ENCODE measurements around the gene ZNF491. TPM values are rescaled to one million over a fixed set of nuclear protein-coding genes. Genes with fewer than 3 reads are reported as not detected.

ZNF491 gene
- total and polyA plus RNA-seq, 2 of the 8 experiments (the other 6 are each of a cell fraction or from before 2014, with no cell fraction given), result 0.18 to 0.78 TPM

DNA sequence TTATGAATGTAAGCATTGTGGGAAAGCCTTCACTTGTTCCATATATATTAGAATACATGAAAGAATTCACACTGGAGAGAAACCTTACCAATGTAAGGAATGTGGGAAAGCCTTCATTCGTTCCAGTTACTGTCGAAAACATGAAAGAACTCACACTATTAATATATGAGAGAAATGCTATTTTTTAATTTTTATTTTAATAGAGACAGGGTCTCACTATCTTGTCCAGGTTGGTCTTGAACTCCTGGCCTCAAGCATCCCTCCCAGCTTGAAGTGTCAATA, 8.7 kb downstream of the ZNF491 start:
- no peak overlapping the region for H2BK20ac ChIP-seq (ENCODE audit: low read length)
- no peaks in the 10 kb centered on the region for H3K79me2 ChIP-seq (ENCODE audit: control insufficient read depth in 1 of 2, insufficient read depth in 2 of 2, low read length in 2 of 2)
- POLR2A ChIA-PET (ENCODE audit: partially characterized antibody), result no interaction called here
- no peaks in the 10 kb centered on the region for H3K23me2 ChIP-seq (ENCODE audit: low read depth, low read length)
- H4K20me1 ChIP-seq (replicated peaks in 1 of 2; ENCODE audit: control insufficient read depth in 1 of 2, insufficient read depth in 2 of 2, low read length in 2 of 2), result no peaks in the 10 kb centered on the region
- H3K79me1 ChIP-seq (ENCODE audit: low read depth, low read length), result no peaks in the 10 kb centered on the region
- no peak overlapping the region for H3K27ac ChIP-seq (ENCODE audit: low read depth, low read length)
- H4K5ac ChIP-seq (ENCODE audit: insufficient read length, low read depth, low read length), result no peak overlapping the region
- H2AFZ ChIP-seq (ENCODE audit: low read length), result no peak overlapping the region
- H3K4ac ChIP-seq (replicated peaks; ENCODE audit: insufficient read length, low read depth, low read length), result no peak overlapping the region
- H2BK15ac ChIP-seq (ENCODE audit: low read length), result no peak overlapping the region
- H3K4me3 ChIP-seq (ENCODE audit: extremely low read depth in 1 of 4, insufficient read depth in 2 of 4, low read depth in 3 of 4, low read length in 4 of 4), result no peak overlapping the region
- H2AK5ac ChIP-seq (ENCODE audit: low read depth, low read length), result no peak overlapping the region
- no peak overlapping the region for H3K4me2 ChIP-seq (ENCODE audit: insufficient read depth in 1 of 2, low read depth in 2 of 2, low read length in 2 of 2)
- H2BK12ac ChIP-seq (ENCODE audit: low read depth, low read length), result no peak overlapping the region
- no peaks in the 10 kb centered on the region for H3K4me1 ChIP-seq (replicated peaks in 1 of 4; ENCODE audit: control insufficient read depth in 3 of 4, insufficient read depth in 4 of 4, low read length in 3 of 4)
- H3K27me3 ChIP-seq (replicated peaks in 1 of 4; ENCODE audit: control insufficient read depth in 3 of 4, extremely low read depth in 1 of 4, insufficient read depth in 3 of 4, low read length in 3 of 4), result no peaks in the 10 kb centered on the region; a peak in 2 of 7 replicates
- 70% methylated on average over 2 of the region's 2 CpGs; no CpG with 5 or more reads in 1 of the 2 experiments for WGBS, 2 experiments (ENCODE audit: extremely low coverage in 1 of 2, insufficient coverage in 1 of 2, insufficient read length in 1 of 2, insufficient replicate concordance in 2 of 2, low coverage in 1 of 2, low lambda C conversion rate in 2 of 2, missing lambda C conversion rate in 1 of 2)
- no peak overlapping the region for H3K14ac ChIP-seq (ENCODE audit: insufficient read length)
- DNase-seq (ENCODE audit: low read depth in 1 of 2, low spot score in 2 of 2) (no peak), FAIRE-seq (no peak)
- H4K8ac ChIP-seq (ENCODE audit: extremely low read depth, insufficient read depth, low read length), result no peak overlapping the region
- CTCF ChIA-PET (ENCODE audit: partially characterized antibody), result interaction anchor here (2.3 kb wide), 1 partner anchor 10 kb away, joined by 15 read pairs; the partner anchor contains the start of gene ZNF491
- H3K9ac ChIP-seq (replicated peaks in 1 of 4; ENCODE audit: extremely low read depth in 1 of 4, low read depth in 3 of 4, low read length in 3 of 4), result no peak overlapping the region
- H3K56ac ChIP-seq (replicated peaks; ENCODE audit: insufficient read length, low read depth, low read length), result no peak overlapping the region
- H3K9me3 ChIP-seq (ENCODE audit: insufficient read depth in 2 of 2, low read depth in 1 of 2, low read length in 1 of 2), result peaks cover 36 to 41% of the 10 kb centered on the region in 2 experiments
- TF ChIP-seq SIN3A (conservative IDR thresholded peaks at IDR 0.05 in 1 of 2, IDR thresholded peaks at IDR 0.05 in 1 of 2; ENCODE audit: low read depth in 1 of 2, low read length in 2 of 2), result no peak
- no peak for TF ChIP-seq RNF2 (IDR thresholded peaks at IDR 0.05; ENCODE audit: borderline replicate concordance, low read depth, low read length, missing control alignments, poor library complexity, severe bottlenecking)
- no peak for TF ChIP-seq EP300 (IDR thresholded peaks at IDR 0.05; ENCODE audit: borderline replicate concordance in 1 of 2, low read depth in 2 of 2, low read length in 2 of 2)
- TF ChIP-seq PHF8 (conservative IDR thresholded peaks at IDR 0.05; ENCODE audit: low read depth, low read length), result no peak
- H3K23ac ChIP-seq (ENCODE audit: insufficient read length), result no peak overlapping the region
- no peak overlapping the region for H3K18ac ChIP-seq (ENCODE audit: extremely low read depth, low read length)
- H3K36me3 ChIP-seq (ENCODE audit: control insufficient read depth in 2 of 4, insufficient read depth in 4 of 4, low read length in 3 of 4), result 0 out of 8 replicates have a peak, but pooled peaks cover 0 to 2% (median 0%) of the 10 kb centered on the region in 4 experiments
- H4K91ac ChIP-seq (replicated peaks; ENCODE audit: insufficient read length, low read length), result no peak overlapping the region
- H2BK5ac ChIP-seq (ENCODE audit: low read depth, low read length), result no peak overlapping the region
- H2BK120ac ChIP-seq (replicated peaks; ENCODE audit: low read depth, low read length), result no peak overlapping the region

All from H1 (cell line).